GM19043 (cell line): Measurements from ENCODE around the gene CACNB2.

ENCODE experiments used
- ATAC-seq: cut with Tn5 transposase; IDR thresholded peaks from one replicate; pipeline ENCODE4 v1.9.1; 2021; ENCODE audit warnings: low read depth; ENCODE audit not compliant: unreplicated experiment

The CACNB2 gene

GRCh38 chr10:18325889-18326531, 185.8 kb downstream of the CACNB2 start:
- ATAC-seq = no peak

- no peak for ATAC-seq
Observed at GRCh38 chr10:18328941-18329340, 188.7 kb downstream of the CACNB2 start.

GRCh38 chr10:18332048-18332447, 191.8 kb downstream of the CACNB2 start:
- no peak for ATAC-seq

GRCh38 chr10:18332484-18332883, 192.3 kb downstream of the CACNB2 start:
- ATAC-seq = no peak

GRCh38 chr10:18333621-18334020, 193.4 kb downstream of the CACNB2 start:
- ATAC-seq = no peak

- ATAC-seq = no peak
Observed at GRCh38 chr10:18334116-18334867, 194.1 kb downstream of the CACNB2 start.

GRCh38 chr10:18340496-18341051, 200.3 kb downstream of the CACNB2 start:
- ATAC-seq = no peak

- no peak for ATAC-seq
Observed at GRCh38 chr10:18341055-18341454, 200.8 kb downstream of the CACNB2 start.

GRCh38 chr10:18343573-18343972, 203.3 kb downstream of the CACNB2 start:
- ATAC-seq = no peak

- no peak for ATAC-seq
Observed at GRCh38 chr10:18345308-18345707, 205.1 kb downstream of the CACNB2 start.

GRCh38 chr10:18350340-18350739, 210.1 kb downstream of the CACNB2 start:
- no peak for ATAC-seq

- no peak for ATAC-seq
Observed at GRCh38 chr10:18351421-18351820, 211.2 kb downstream of the CACNB2 start.

GRCh38 chr10:18352175-18352574, 212.0 kb downstream of the CACNB2 start:
- ATAC-seq = no peak

- no peak for ATAC-seq
Observed at GRCh38 chr10:18359812-18360211, 219.6 kb downstream of the CACNB2 start.

GRCh38 chr10:18362892-18363291, 222.7 kb downstream of the CACNB2 start:
- no peak for ATAC-seq

- peak; percentile 91 for ATAC-seq
Observed at GRCh38 chr10:18364987-18365775, 225.0 kb downstream of the CACNB2 start.

- ATAC-seq = no peak
Observed at GRCh38 chr10:18367840-18368239, 227.6 kb downstream of the CACNB2 start.

- no peak for ATAC-seq
Observed at GRCh38 chr10:18368273-18368672, 228.0 kb downstream of the CACNB2 start.

GRCh38 chr10:18368682-18369081, 228.5 kb downstream of the CACNB2 start:
- ATAC-seq = no peak

GRCh38 chr10:18369859-18370473, 229.7 kb downstream of the CACNB2 start:
- ATAC-seq = no peak

- no peak for ATAC-seq
Observed at GRCh38 chr10:18376650-18377049, 236.4 kb downstream of the CACNB2 start.
